A673 (cell line): Measurements from ENCODE around the gene SPINK1. TPM values are rescaled to one million over a fixed set of nuclear protein-coding genes. Genes with fewer than 3 reads are reported as not detected.

ENCODE experiments used
- BruUV-seq: library from RNA; stranded (reverse); fragments of 400-500 nt; replicated peaks from 2 replicates; lab custom pipeline; 2021; lab: Mats Ljungman, UMichigan
- CTCF ChIA-PET: fragments of 300-600 bp; sonication (Branson Sonifier 250); formaldehyde crosslinking; loops from one replicate; lab custom pipeline; 2022; ENCODE audit warnings: antibody characterized with exemption; lab: Charles Lee
- POLR2A ChIA-PET: fragments of 300-600 bp; sonication (Branson Sonifier 250); formaldehyde crosslinking; loops from one replicate; lab custom pipeline; 2022; ENCODE audit warnings: antibody characterized with exemption; ENCODE audit not compliant: low non-redundant PET; lab: Charles Lee
- DNase-seq: peaks from one replicate; pipeline ENCODE4 v3.0.0-alpha.2; 2015; ENCODE audit warnings: low spot score
- H3K27ac ChIP-seq: fragments of 200-600 bp; sonication (generic); 2 replicates; pipeline ENCODE4 v1.5.1; 2016; ENCODE audit warnings: mixed run types, low read depth, mild to moderate bottlenecking, mixed read lengths, antibody characterized with exemption, low read length; ENCODE audit not compliant: poor library complexity, severe bottlenecking
- H3K27me3 ChIP-seq: fragments of 200-600 bp; sonication (generic); replicated peaks from 2 replicates; pipeline ENCODE4 v1.6.1; 2017; ENCODE audit warnings: mixed run types, low read depth, mild to moderate bottlenecking, mixed read lengths, antibody characterized with exemption, low read length; ENCODE audit not compliant: insufficient read depth, poor library complexity
- H3K36me3 ChIP-seq: fragments of 200-600 bp; sonication (generic); 2 replicates; pipeline ENCODE4 v1.6.1; 2016; ENCODE audit warnings: mixed run types, mild to moderate bottlenecking, mixed read lengths, antibody characterized with exemption, low read length; ENCODE audit not compliant: insufficient read depth, poor library complexity, severe bottlenecking
- H3K4me1 ChIP-seq: fragments of 200-600 bp; sonication (generic); 2 replicates; pipeline ENCODE4 v1.6.1; 2017; ENCODE audit warnings: mixed run types, mild to moderate bottlenecking, mixed read lengths, antibody characterized with exemption, low read length; ENCODE audit not compliant: insufficient read depth, poor library complexity, severe bottlenecking
- H3K4me3 ChIP-seq: fragments of 200-600 bp; sonication (generic); 2 replicates; pipeline ENCODE4 v1.5.1; 2016; ENCODE audit warnings: low read depth, mixed run types, mild to moderate bottlenecking, mixed read lengths, low read length; ENCODE audit not compliant: poor library complexity, severe bottlenecking
- H3K9me3 ChIP-seq: fragments of 200-600 bp; sonication (generic); 2 replicates; pipeline ENCODE4 v1.6.1; 2016; ENCODE audit warnings: mixed run types, low read depth, mild to moderate bottlenecking, mixed read lengths, antibody characterized with exemption, low read length; ENCODE audit not compliant: poor library complexity, severe bottlenecking
- CTCF ChIP-seq: fragments of 300-800, 200-600 bp; sonication (generic); conservative IDR thresholded peaks from 2 replicates; pipeline ENCODE4 v1.5.1; 2017; ENCODE audit warnings: low read depth, mild to moderate bottlenecking, antibody characterized with exemption, low read length, moderate library complexity, mixed read lengths
- EZH2 ChIP-seq: fragments of 200-600 bp; sonication (generic); IDR thresholded peaks from 2 replicates; pipeline ENCODE4 v1.6.1; 2017; ENCODE audit warnings: borderline replicate concordance, low read depth, mild to moderate bottlenecking, mixed read lengths, antibody characterized with exemption, low read length; ENCODE audit not compliant: poor library complexity, severe bottlenecking
- intact Hi-C: fragments of 100-400 bp; cut with micrococcal nuclease; formaldehyde crosslinking; loops from one replicate; pipeline ENCODE4 v1.10.0; 2022; ENCODE audit not compliant: unreplicated experiment
- total RNA-seq: library from RNA; stranded (reverse); gene quantifications from 2 replicates; pipeline ENCODE4 v1.2.3, GENCODE V29; 2021

Gene SPINK1
- total RNA-seq, 1 experiment from 2014 or later: not detected

DNA sequence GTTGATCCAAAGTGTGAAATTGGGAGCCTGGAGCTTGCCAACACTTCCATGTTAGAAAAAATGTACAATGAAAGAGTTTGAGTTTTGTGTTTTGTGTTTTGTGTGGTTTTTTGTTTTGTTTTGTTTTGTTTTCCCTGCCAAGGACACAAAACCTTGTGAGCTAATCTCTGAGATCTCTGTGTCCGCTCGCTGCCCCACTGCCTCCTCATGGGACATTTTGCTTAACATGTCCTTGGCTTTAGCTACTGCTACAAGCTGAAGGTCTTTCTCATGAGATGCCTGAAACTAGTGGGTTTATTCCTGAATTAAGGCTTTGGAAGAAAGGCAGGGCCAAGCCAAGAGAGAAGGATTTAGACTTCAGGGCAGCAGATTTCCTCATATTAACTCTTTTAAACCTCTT is 41.7 kb downstream of the SPINK1 start:
- POLR2A ChIA-PET: no interaction called here
- intact Hi-C loops: no loop called here
- BruUV-seq: no TSS peak
- Histone ChIP-seq H3K27ac (no peak overlapping the region), H3K4me1 (peaks cover 5% of the 10 kb centered on the region), H3K27me3 (no peaks in the 10 kb centered on the region), H3K4me3 (no peak overlapping the region), H3K36me3 (no peaks in the 10 kb centered on the region), H3K9me3 (no peaks in the 10 kb centered on the region)
- CTCF ChIA-PET: no interaction called here
- no peak for TF ChIP-seq EZH2
- TF ChIP-seq CTCF: no peak
- no peak for DNase-seq

GRCh38 chr5:147788023-147788422 is 43.4 kb downstream of the SPINK1 start:
- no peaks in the 10 kb centered on the region for H3K36me3 ChIP-seq
- no TSS peak for BruUV-seq
- intact Hi-C loops: no loop called here
- no peak for TF ChIP-seq EZH2
- no peak for TF ChIP-seq CTCF
- no peaks in the 10 kb centered on the region for H3K27me3 ChIP-seq
- H3K4me1 ChIP-seq: peaks cover 7% of the 10 kb centered on the region
- H3K9me3 ChIP-seq: no peaks in the 10 kb centered on the region
- no peak overlapping the region for H3K27ac ChIP-seq
- POLR2A ChIA-PET: interaction anchor here (0.7 kb wide), 1 partner anchor 1454 kb away, joined by 3 read pairs; no protein-coding TSS in a partner anchor
- no peak overlapping the region for H3K4me3 ChIP-seq
- no peak for DNase-seq
- CTCF ChIA-PET: no interaction called here

GRCh38 chr5:147786142-147786541 is 45.3 kb downstream of the SPINK1 start:
- BruUV-seq: no TSS peak
- ChIA-PET POLR2A (interaction anchor here (0.5 kb wide), 1 partner anchor 64 kb away, joined by 3 read pairs; no protein-coding TSS in a partner anchor), CTCF (no interaction called here)
- TF ChIP-seq EZH2 (no peak), CTCF (no peak)
- Histone ChIP-seq H3K4me1 (peaks cover 11% of the 10 kb centered on the region), H3K27ac (no peak overlapping the region), H3K27me3 (no peaks in the 10 kb centered on the region), H3K36me3 (no peaks in the 10 kb centered on the region), H3K4me3 (no peak overlapping the region), H3K9me3 (no peaks in the 10 kb centered on the region)
- intact Hi-C loops: no loop called here
- DNase-seq: no peak
